ENCODE measurements around the gene VANGL2. TPM values are rescaled to one million over a fixed set of nuclear protein-coding genes. Genes with fewer than 3 reads are reported as not detected.

The VANGL2 gene
- total RNA-seq, 2 experiments from 2014 or later: not detected

DNA sequence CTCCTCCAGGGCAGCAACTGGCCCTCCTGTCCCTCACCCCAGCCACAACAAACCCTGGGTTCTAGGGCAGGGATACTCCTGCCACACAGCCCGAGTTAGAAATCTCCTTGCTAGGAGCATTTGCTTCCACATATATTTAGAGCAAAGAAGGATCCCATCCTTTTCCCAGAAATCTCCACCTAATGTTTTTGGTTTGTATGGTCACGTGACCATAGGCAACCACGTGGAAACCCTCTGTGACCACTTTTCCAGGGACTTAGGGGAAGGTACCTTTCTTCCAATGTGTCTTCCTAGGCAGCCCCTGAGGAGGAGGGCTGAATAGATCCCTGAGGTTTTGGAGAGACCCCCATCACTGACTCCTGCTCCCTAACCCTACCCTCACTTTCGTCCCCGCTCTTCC lies 25.5 kb downstream of the VANGL2 start:
- TF ChIP-seq, protein P1, sequence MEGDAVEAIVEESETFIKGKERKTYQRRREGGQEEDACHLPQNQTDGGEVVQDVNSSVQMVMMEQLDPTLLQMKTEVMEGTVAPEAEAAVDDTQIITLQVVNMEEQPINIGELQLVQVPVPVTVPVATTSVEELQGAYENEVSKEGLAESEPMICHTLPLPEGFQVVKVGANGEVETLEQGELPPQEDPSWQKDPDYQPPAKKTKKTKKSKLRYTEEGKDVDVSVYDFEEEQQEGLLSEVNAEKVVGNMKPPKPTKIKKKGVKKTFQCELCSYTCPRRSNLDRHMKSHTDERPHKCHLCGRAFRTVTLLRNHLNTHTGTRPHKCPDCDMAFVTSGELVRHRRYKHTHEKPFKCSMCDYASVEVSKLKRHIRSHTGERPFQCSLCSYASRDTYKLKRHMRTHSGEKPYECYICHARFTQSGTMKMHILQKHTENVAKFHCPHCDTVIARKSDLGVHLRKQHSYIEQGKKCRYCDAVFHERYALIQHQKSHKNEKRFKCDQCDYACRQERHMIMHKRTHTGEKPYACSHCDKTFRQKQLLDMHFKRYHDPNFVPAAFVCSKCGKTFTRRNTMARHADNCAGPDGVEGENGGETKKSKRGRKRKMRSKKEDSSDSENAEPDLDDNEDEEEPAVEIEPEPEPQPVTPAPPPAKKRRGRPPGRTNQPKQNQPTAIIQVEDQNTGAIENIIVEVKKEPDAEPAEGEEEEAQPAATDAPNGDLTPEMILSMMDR (IDR thresholded peaks at IDR 0.05): no peak
- Histone ChIP-seq H3K36me3 (ENCODE audit: insufficient read depth, low read length) (no peaks in the 10 kb centered on the region), H3K9me3 (ENCODE audit: control insufficient read depth in 1 of 2, insufficient read depth in 1 of 2, low read length in 2 of 2) (no peaks in the 10 kb centered on the region), H3K27ac (ENCODE audit: low read depth in 1 of 2, low read length in 2 of 2) (peak overlapping the region in 1 of 2 donors; percentile 15), H3K27me3 (ENCODE audit: control insufficient read depth in 1 of 2, insufficient read depth in 2 of 2, low read length in 2 of 2) (no peaks in the 10 kb centered on the region), H3K4me3 (ENCODE audit: low read length) (no peak overlapping the region), H3K4me1 (ENCODE audit: insufficient read depth, low read length) (peaks cover 38% of the 10 kb centered on the region)
- DNase-seq (no peak), ATAC-seq (ENCODE audit: poor library complexity) (no peak)
- ChIA-PET POLR2A (no interaction called here), CTCF (no interaction called here)
- intact Hi-C loops (cut with DNase I, micrococcal nuclease): loop anchor here (5.0 kb wide), 3 partner anchors 36 to 341 kb away; no protein-coding TSS in a partner anchor
- Mint-ChIP-seq H3K4me1 (ENCODE audit: low read depth) (peaks cover 35% of the 10 kb centered on the region), H3K27ac (peak overlapping the region; percentile 88), H3K27me3 (no peaks in the 10 kb centered on the region), H3K9me3 (no peaks in the 10 kb centered on the region), H3K4me3 (no peak overlapping the region), H3K36me3 (ENCODE audit: low read depth) (no peaks in the 10 kb centered on the region)

DNA sequence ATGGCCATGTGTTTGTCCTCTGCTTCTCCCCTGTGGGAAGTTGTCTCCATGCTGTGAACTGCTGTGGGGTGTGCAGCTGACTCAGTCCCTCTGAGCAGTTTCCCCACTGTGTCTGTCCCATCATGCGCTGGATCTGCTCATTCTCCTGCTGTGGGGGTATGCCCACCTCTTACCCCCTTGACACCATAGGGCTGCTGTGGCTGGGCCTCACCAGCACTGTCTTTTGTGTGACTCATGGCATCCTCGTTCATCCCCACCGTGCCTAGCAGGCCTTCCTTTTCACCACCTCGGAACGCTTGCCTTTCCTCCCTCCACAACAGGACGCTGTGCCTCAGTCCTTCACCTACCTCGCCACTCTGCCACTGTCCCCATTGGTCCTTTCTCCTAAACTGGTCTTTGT lies 27.3 kb downstream of the VANGL2 start:
- CTCF ChIA-PET: interaction anchor here (1.2 to 2.2 kb wide), 2 partner anchors 40 to 180 kb away, joined by 3 to 12 read pairs; no protein-coding TSS in a partner anchor
- no peaks in the 10 kb centered on the region for H3K9me3 Mint-ChIP-seq
- POLR2A ChIA-PET: interaction anchor here (1.3 kb wide), 1 partner anchor 247 kb away, joined by 5 read pairs; no protein-coding TSS in a partner anchor
- H3K4me3 ChIP-seq (ENCODE audit: low read length): no peak overlapping the region
- intact Hi-C loops (cut with DNase I, micrococcal nuclease): loop anchor here (1.0 to 5.0 kb wide), 5 partner anchors 35 to 340 kb away; no protein-coding TSS in a partner anchor
- ATAC-seq (ENCODE audit: poor library complexity) (no peak), DNase-seq (peak in 1 of 14 experiments; percentile 16)
- peak overlapping the region; percentile 47 to 74 for H3K27ac ChIP-seq (ENCODE audit: low read depth in 1 of 2, low read length in 2 of 2)
- no peak overlapping the region for H3K4me3 Mint-ChIP-seq
- H3K27me3 Mint-ChIP-seq: no peaks in the 10 kb centered on the region
- no peaks in the 10 kb centered on the region for H3K27me3 ChIP-seq (ENCODE audit: control insufficient read depth in 1 of 2, insufficient read depth in 2 of 2, low read length in 2 of 2)
- TF ChIP-seq, protein P1 (IDR thresholded peaks at IDR 0.05): no peak
- peaks cover 52% of the 10 kb centered on the region for H3K4me1 Mint-ChIP-seq (ENCODE audit: low read depth)
- no peaks in the 10 kb centered on the region for H3K36me3 Mint-ChIP-seq (ENCODE audit: low read depth)
- no peaks in the 10 kb centered on the region for H3K36me3 ChIP-seq (ENCODE audit: insufficient read depth, low read length)
- H3K4me1 ChIP-seq (ENCODE audit: insufficient read depth, low read length): peaks cover 47% of the 10 kb centered on the region
- peak overlapping the region; percentile 88 for H3K27ac Mint-ChIP-seq
- no peaks in the 10 kb centered on the region for H3K9me3 ChIP-seq (ENCODE audit: control insufficient read depth in 1 of 2, insufficient read depth in 1 of 2, low read length in 2 of 2)

DNA sequence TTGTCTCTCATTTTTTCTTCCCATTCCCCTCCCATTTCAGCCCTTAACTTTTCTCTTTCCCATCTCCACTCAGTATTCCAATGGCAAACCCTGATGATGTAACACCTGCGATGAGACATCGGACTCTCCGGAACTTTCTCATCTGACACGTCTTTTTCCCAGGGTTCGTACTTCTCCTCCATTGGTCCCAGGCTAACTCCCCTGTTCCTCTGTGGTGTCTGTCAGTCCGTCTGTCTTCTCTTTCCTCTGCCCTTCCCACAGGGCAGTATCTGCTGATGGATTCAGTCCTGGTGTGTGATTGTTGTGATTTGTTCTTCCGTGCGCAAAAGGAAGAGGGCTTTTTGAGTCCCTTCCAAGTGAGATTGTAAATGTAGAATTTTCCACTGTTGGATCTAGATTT lies 27.7 kb downstream of the VANGL2 start:
- H3K4me3 ChIP-seq (ENCODE audit: low read length): no peak overlapping the region
- H3K4me1 ChIP-seq (ENCODE audit: insufficient read depth, low read length): peaks cover 49% of the 10 kb centered on the region
- Mint-ChIP-seq H3K4me1 (ENCODE audit: low read depth) (peaks cover 57% of the 10 kb centered on the region), H3K27me3 (no peaks in the 10 kb centered on the region), H3K4me3 (peak overlapping the region; percentile 20), H3K27ac (peak overlapping the region; percentile 88), H3K9me3 (no peaks in the 10 kb centered on the region), H3K36me3 (ENCODE audit: low read depth) (no peaks in the 10 kb centered on the region)
- CTCF ChIA-PET: interaction anchor here (0.9 to 2.2 kb wide), 11 partner anchors 11 to 253 kb away, joined by 3 to 12 read pairs (median 4); no protein-coding TSS in a partner anchor
- H3K9me3 ChIP-seq (ENCODE audit: control insufficient read depth in 1 of 2, insufficient read depth in 1 of 2, low read length in 2 of 2): no peaks in the 10 kb centered on the region
- POLR2A ChIA-PET: interaction anchor here (0.8 to 2.1 kb wide), 18 partner anchors 15 to 247 kb away, joined by 3 to 8 read pairs (median 4); partner anchors contain the start of genes SLAMF1 and SLAMF6
- no peaks in the 10 kb centered on the region for H3K27me3 ChIP-seq (ENCODE audit: control insufficient read depth in 1 of 2, insufficient read depth in 2 of 2, low read length in 2 of 2)
- intact Hi-C loops (cut with DNase I, micrococcal nuclease): loop anchor here (1.0 to 5.0 kb wide), 5 partner anchors 34 to 339 kb away; no protein-coding TSS in a partner anchor
- DNase-seq: no peak
- peak overlapping the region; percentile 47 to 74 for H3K27ac ChIP-seq (ENCODE audit: low read depth in 1 of 2, low read length in 2 of 2)
- no peak for ATAC-seq (ENCODE audit: poor library complexity)
- H3K36me3 ChIP-seq (ENCODE audit: insufficient read depth, low read length): no peaks in the 10 kb centered on the region
- TF ChIP-seq, protein P1 (IDR thresholded peaks at IDR 0.05): no peak
